K562 (cell line): ENCODE measurements around the gene HIVEP1. TPM values are rescaled to one million over a fixed set of nuclear protein-coding genes. Genes with fewer than 3 reads are reported as not detected.

ENCODE experiments used
- ATAC-seq: fragments of 200-7000 bp; cut with Tn5 transposase; 3 replicates; pipeline ENCODE4 v1.9.1; 2020; ENCODE audit warnings: moderate library complexity
- BruUV-seq: library from RNA; stranded (reverse); fragments of 400-500 nt; replicated peaks from 2 replicates; lab custom pipeline; 2021; lab: Mats Ljungman, UMichigan
- CTCF ChIA-PET: fragments of 300-600 bp; formaldehyde crosslinking; extraction: SDS; loops from one replicate; lab custom pipeline; 2021; ENCODE audit warnings: low intra/inter-chr PET ratio; lab: Yijun Ruan, JAX
- POLR2A ChIA-PET: fragments of 300-600, 350-650 bp; sonication (Branson Sonifier 250); formaldehyde crosslinking; extraction: SDS; loops from one replicate; lab custom pipeline; 2021; ENCODE audit warnings: antibody characterized with exemption, inconsistent platforms; lab: Yijun Ruan, JAX
- DNase-seq, 4 experiments: peaks; one replicate each; pipeline versions ENCODE4 v3.0.0 to v3.0.0-alpha.2; 2011 to 2018; ENCODE audit warnings: low spot score in 3 of 4, mixed read lengths in 3 of 4; ENCODE audit errors: extremely low read depth in 1 of 4
- FAIRE-seq: peaks from 2 replicates; lab custom pipeline; 2011; peaks lifted over from hg19 to GRCh38; lab: Jason Lieb, UNC
- H2AFZ ChIP-seq: 2 replicates; pipeline ENCODE4 v1.6.0; 2011; ENCODE audit warnings: low read depth, low read length, control low read depth, inconsistent platforms
- H3K27ac ChIP-seq: fragments of 200-600 bp; 3 replicates; pipeline ENCODE4 v1.8.0; 2011; ENCODE audit warnings: low read depth, mild to moderate bottlenecking, control low read depth, inconsistent platforms, low read length, moderate library complexity, mixed read lengths; ENCODE audit errors: extremely low read depth
- H3K27me3 ChIP-seq, 2 experiments: fragments of 300-600 bp in 1 of 2; 2 replicates in 1 of 2; 3 replicates in 1 of 2; pipeline versions ENCODE4 v1.6.0 to v1.8.0; 2011; ENCODE audit warnings: inconsistent platforms in 2 of 2, low read length in 2 of 2, mild to moderate bottlenecking in 1 of 2, mixed read lengths in 1 of 2, moderate library complexity in 1 of 2; ENCODE audit not compliant: control insufficient read depth in 2 of 2, insufficient read depth in 2 of 2
- H3K36me3 ChIP-seq: fragments of 300-600 bp; 3 replicates; pipeline ENCODE4 v1.8.0; 2011; ENCODE audit warnings: mild to moderate bottlenecking, low read length, inconsistent platforms; ENCODE audit not compliant: control insufficient read depth, insufficient read depth
- H3K4me1 ChIP-seq, 2 experiments: fragments of 200-600 bp in 1 of 2; replicated peaks in 1 of 2; 2 replicates in 1 of 2; 3 replicates in 1 of 2; pipeline versions ENCODE4 v1.5.1 to v1.8.0; 2011; ENCODE audit warnings: inconsistent platforms in 2 of 2, low read length in 2 of 2, mild to moderate bottlenecking in 1 of 2, mixed read lengths in 1 of 2, moderate library complexity in 1 of 2; ENCODE audit not compliant: control insufficient read depth in 2 of 2, insufficient read depth in 2 of 2
- H3K4me2 ChIP-seq: 2 replicates; pipeline ENCODE4 v1.6.1; 2011; ENCODE audit warnings: low read length, control low read depth, inconsistent platforms, mixed read lengths; ENCODE audit not compliant: insufficient read depth
- H3K4me3 ChIP-seq: fragments of 200-600 bp; sonication (generic), shearing (Covaris generic); 2 replicates; pipeline ENCODE4 v1.5.1; 2016; ENCODE audit warnings: control low read depth, inconsistent platforms
- H3K79me2 ChIP-seq: fragments of 200-600 bp; 3 replicates; pipeline ENCODE4 v1.8.0; 2011; ENCODE audit warnings: low read length, inconsistent platforms; ENCODE audit not compliant: control insufficient read depth, insufficient read depth
- H3K9ac ChIP-seq, 2 experiments: 2 replicates each; pipeline versions ENCODE4 v1.6.0 to v1.6.1; 2011; ENCODE audit warnings: low read depth in 2 of 2, low read length in 2 of 2, control low read depth in 1 of 2, inconsistent platforms in 1 of 2, mild to moderate bottlenecking in 1 of 2, mixed read lengths in 1 of 2; ENCODE audit not compliant: insufficient read depth in 1 of 2
- H3K9me1 ChIP-seq: one replicate; pipeline ENCODE4 v1.6.0; 2011; ENCODE audit warnings: inconsistent platforms, mild to moderate bottlenecking, low read length, moderate library complexity; ENCODE audit not compliant: control insufficient read depth, insufficient read depth
- H3K9me3 ChIP-seq: replicated peaks from 2 replicates; pipeline ENCODE4 v1.5.1; 2011; ENCODE audit warnings: low read depth, low read length, inconsistent platforms; ENCODE audit not compliant: control insufficient read depth, insufficient read depth
- H4K20me1 ChIP-seq: replicated peaks from 2 replicates; pipeline ENCODE4 v1.6.1; 2011; ENCODE audit warnings: low read length, inconsistent platforms, mixed read lengths; ENCODE audit not compliant: control insufficient read depth, insufficient read depth
- FOXJ2 ChIP-seq: fragments of 200-800 bp; sonication (Bioruptor generic); IDR thresholded peaks from 2 replicates; pipeline ENCODE4 v1.6.1; 2016; ENCODE audit warnings: missing genetic modification characterization, missing compliant biosample characterization
- MCM5 ChIP-seq: fragments of 450-650 bp; IDR thresholded peaks from 2 replicates; pipeline ENCODE4 v1.6.1; 2016; ENCODE audit warnings: low read depth
- STAG1 ChIP-seq: sonication (generic); formaldehyde crosslinking; IDR thresholded peaks from 2 replicates; pipeline ENCODE4 v1.5.0; 2020; ENCODE audit warnings: missing genetic modification reagents, borderline replicate concordance
- TEAD4 ChIP-seq, 2 experiments: sonication (generic) in 1 of 2; formaldehyde crosslinking in 1 of 2; IDR thresholded peaks; 2 replicates each; pipeline versions ENCODE4 v1.6.1 to v1.8.0; 2012 to 2022; ENCODE audit warnings: borderline replicate concordance in 1 of 2, inconsistent platforms in 1 of 2, low read length in 1 of 2, mild to moderate bottlenecking in 1 of 2, missing genetic modification reagents in 1 of 2
- XRCC5 ChIP-seq: fragments of 200-400 bp; formaldehyde crosslinking; IDR thresholded peaks from 2 replicates; pipeline ENCODE4 v1.6.1; 2017; ENCODE audit warnings: low read depth, mild to moderate bottlenecking, low read length
- ZNF12 ChIP-seq: sonication (generic); formaldehyde crosslinking; IDR thresholded peaks from 2 replicates; pipeline ENCODE4 v1.4.0; 2020; ENCODE audit warnings: mild to moderate bottlenecking, missing genetic modification reagents
- WGBS: fragments of 100-300 bp; shearing (Covaris generic); methylation state at CpG from one replicate; pipeline ENCODE4 v1.1.6; 2016; ENCODE audit warnings: low coverage, mixed read lengths; ENCODE audit not compliant: insufficient coverage; ENCODE audit errors: missing lambda C conversion rate; 5-methylcytosine and 5-hydroxymethylcytosine counted together
- in situ Hi-C: fragments of 300-500 bp; cut with MboI; formaldehyde crosslinking; loops from 4 replicates; pipeline ENCODE4 v1.15.0; 2018; ENCODE audit warnings: inconsistent platforms, mixed read lengths
- intact Hi-C: fragments of 100-400 bp; cut with micrococcal nuclease; formaldehyde crosslinking; loops from 2 replicates; pipeline ENCODE4 v1.14.2; 2022
- polyA plus RNA-seq, 8 experiments: library from polyadenylated mRNA; depleted of rRNA in 4 of 8; stranded (reverse) in 5 of 8; unstranded in 3 of 8; fragments of >200 nt; fragmentation: Nextera tagmentation in 2 of 8; fragmentation: Illumina TruSeq in 1 of 8; extraction: Ambion mirVana in 2 of 8; extraction: Trizol in 1 of 8; gene quantifications; 2 replicates each; pipeline versions ENCODE4 v1.2.1 to v1.2.3, GENCODE V29; 2011 to 2014; ENCODE audit warnings: inconsistent platforms in 1 of 8, missing spikeins in 1 of 8
- total RNA-seq, 7 experiments: library from RNA; depleted of rRNA in 6 of 7; stranded (reverse); fragments of >200 nt in 6 of 7; fragmentation: Illumina TruSeq in 2 of 7; extraction: Trizol in 2 of 7; gene quantifications; 2 replicates each; pipeline versions ENCODE4 v1.2.1 to v1.2.3, GENCODE V29; 2011 to 2021; ENCODE audit warnings: low replicate concordance in 1 of 7
- TF ChIP-seq, protein P1 (sequence below): sonication (generic); formaldehyde crosslinking; IDR thresholded peaks from 2 replicates; pipeline ENCODE4 v1.8.0; 2022; ENCODE audit warnings: mild to moderate bottlenecking, missing genetic modification reagents, borderline replicate concordance
- TF ChIP-seq, protein P2 (sequence below): fragments of 150-350 bp; conservative IDR thresholded peaks from 2 replicates; pipeline ENCODE4 v1.6.1; 2014; ENCODE audit warnings: low read length

The HIVEP1 gene
- total and polyA plus RNA-seq, 9 of the 15 experiments (the other 6 are each of a cell fraction or from before 2014, with no cell fraction given): 6.0 to 33.3 (median 21.7) TPM

DNA sequence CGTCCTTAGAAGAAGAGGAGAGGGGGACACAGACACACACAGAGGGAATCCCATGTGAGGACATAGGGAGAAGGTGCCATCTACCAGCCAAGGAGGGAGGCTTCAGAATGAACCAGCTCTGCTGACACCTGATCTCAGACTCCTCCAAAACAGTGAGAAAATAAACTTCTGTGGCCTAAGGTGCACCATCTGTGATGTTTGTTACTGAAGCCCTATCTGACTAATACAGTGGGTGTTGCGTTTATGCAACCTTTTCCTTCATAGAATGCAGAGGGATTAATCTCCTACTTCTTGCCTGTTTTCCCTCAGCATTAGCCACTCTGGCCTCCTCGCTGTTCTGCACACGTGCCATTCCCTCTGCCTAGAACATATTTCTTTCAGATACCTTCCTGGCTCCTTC, 196.6 kb downstream of the HIVEP1 start:
- H4K20me1 ChIP-seq: no peaks in the 10 kb centered on the region
- DNase-seq (no peak), ATAC-seq (no peak), FAIRE-seq (no peak)
- H3K9ac ChIP-seq: no peak overlapping the region
- ChIA-PET POLR2A (no interaction called here), CTCF (no interaction called here)
- no peaks in the 10 kb centered on the region; a peak in 1 of 5 replicates for H3K4me1 ChIP-seq
- H3K9me1 ChIP-seq: no peaks in the 10 kb centered on the region
- 1% methylated on average over 4 of the region's 4 CpGs for WGBS
- no peak overlapping the region for H3K4me3 ChIP-seq
- H3K36me3 ChIP-seq: no peaks in the 10 kb centered on the region
- in situ Hi-C loops (no loop called here), intact Hi-C loops (no loop called here)
- H3K27ac ChIP-seq: no peak overlapping the region
- no peaks in the 10 kb centered on the region for H3K79me2 ChIP-seq
- no peak overlapping the region for H2AFZ ChIP-seq
- TF ChIP-seq, protein P1, sequence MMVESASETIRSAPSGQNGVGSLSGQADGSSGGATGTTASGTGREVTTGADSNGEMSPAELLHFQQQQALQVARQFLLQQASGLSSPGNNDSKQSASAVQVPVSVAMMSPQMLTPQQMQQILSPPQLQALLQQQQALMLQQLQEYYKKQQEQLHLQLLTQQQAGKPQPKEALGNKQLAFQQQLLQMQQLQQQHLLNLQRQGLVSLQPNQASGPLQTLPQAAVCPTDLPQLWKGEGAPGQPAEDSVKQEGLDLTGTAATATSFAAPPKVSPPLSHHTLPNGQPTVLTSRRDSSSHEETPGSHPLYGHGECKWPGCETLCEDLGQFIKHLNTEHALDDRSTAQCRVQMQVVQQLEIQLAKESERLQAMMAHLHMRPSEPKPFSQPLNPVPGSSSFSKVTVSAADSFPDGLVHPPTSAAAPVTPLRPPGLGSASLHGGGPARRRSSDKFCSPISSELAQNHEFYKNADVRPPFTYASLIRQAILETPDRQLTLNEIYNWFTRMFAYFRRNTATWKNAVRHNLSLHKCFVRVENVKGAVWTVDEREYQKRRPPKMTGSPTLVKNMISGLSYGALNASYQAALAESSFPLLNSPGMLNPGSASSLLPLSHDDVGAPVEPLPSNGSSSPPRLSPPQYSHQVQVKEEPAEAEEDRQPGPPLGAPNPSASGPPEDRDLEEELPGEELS (CRISPR knock-in tag): no peak
- peak; percentile 79 for TF ChIP-seq ZNF12 (CRISPR knock-in tag)
- TF ChIP-seq MCM5: no peak
- no peak for TF ChIP-seq XRCC5
- no peak for TF ChIP-seq FOXJ2 (tag)
- TF ChIP-seq TEAD4 (IDR thresholded peaks at IDR 0.05; ENCODE audit: low read length): no peak
- TF ChIP-seq TEAD4 (CRISPR knock-in tag; IDR thresholded peaks at IDR 0.05; ENCODE audit: borderline replicate concordance): no peak
- TF ChIP-seq, protein P2, sequence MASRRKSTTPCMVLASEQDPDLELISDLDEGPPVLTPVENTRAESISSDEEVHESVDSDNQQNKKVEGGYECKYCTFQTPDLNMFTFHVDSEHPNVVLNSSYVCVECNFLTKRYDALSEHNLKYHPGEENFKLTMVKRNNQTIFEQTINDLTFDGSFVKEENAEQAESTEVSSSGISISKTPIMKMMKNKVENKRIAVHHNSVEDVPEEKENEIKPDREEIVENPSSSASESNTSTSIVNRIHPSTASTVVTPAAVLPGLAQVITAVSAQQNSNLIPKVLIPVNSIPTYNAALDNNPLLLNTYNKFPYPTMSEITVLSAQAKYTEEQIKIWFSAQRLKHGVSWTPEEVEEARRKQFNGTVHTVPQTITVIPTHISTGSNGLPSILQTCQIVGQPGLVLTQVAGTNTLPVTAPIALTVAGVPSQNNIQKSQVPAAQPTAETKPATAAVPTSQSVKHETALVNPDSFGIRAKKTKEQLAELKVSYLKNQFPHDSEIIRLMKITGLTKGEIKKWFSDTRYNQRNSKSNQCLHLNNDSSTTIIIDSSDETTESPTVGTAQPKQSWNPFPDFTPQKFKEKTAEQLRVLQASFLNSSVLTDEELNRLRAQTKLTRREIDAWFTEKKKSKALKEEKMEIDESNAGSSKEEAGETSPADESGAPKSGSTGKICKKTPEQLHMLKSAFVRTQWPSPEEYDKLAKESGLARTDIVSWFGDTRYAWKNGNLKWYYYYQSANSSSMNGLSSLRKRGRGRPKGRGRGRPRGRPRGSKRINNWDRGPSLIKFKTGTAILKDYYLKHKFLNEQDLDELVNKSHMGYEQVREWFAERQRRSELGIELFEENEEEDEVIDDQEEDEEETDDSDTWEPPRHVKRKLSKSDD: no peak
- TF ChIP-seq STAG1: no peak
- H3K27me3 ChIP-seq: peaks cover 13 to 17% of the 10 kb centered on the region in 2 experiments
- no peak overlapping the region for H3K4me2 ChIP-seq
- BruUV-seq: no TSS peak
- H3K9me3 ChIP-seq: no peaks in the 10 kb centered on the region

Other genes starting within 250 kb of the HIVEP1 start
- 7.4 and 9.6 TPM in 2 replicates for gene ADTRP, start 233.5 kb upstream of the HIVEP1 start, total RNA-seq (2014; rRNA removed)
- 13.3 and 13.9 TPM in 2 replicates for gene ADTRP, start 233.5 kb upstream of the HIVEP1 start, total RNA-seq (2014; rRNA removed; fragmentation: Illumina TruSeq; extraction: Trizol)
- gene ADTRP, start 233.5 kb upstream of the HIVEP1 start, total RNA-seq (2015; rRNA removed; fragmentation: Illumina TruSeq; extraction: Trizol): 13.5 and 13.8 TPM in 2 replicates
- gene ADTRP, start 233.5 kb upstream of the HIVEP1 start, total RNA-seq (2021): 11.7 and 12.3 TPM in 2 replicates
- 8.7 and 10.0 TPM in 2 replicates for gene ADTRP, start 233.5 kb upstream of the HIVEP1 start, polyA plus RNA-seq (2011; rRNA removed)
- 21.7 and 24.0 TPM in 2 replicates for gene ADTRP, start 233.5 kb upstream of the HIVEP1 start, polyA plus RNA-seq (2014; fragmentation: Illumina TruSeq; extraction: Trizol)
- gene ADTRP, start 233.5 kb upstream of the HIVEP1 start, polyA plus RNA-seq (2014; fragmentation: Nextera tagmentation; extraction: Ambion mirVana): 10 to 100 TPM; 13.6 to 18.3 TPM
- gene ADTRP, start 233.5 kb upstream of the HIVEP1 start, polyA plus RNA-seq (2014; rRNA removed): 12.9 and 16.4 TPM in 2 replicates